ENCODE data around the gene SORBS2. TPM values are rescaled to one million over a fixed set of nuclear protein-coding genes. Genes with fewer than 3 reads are reported as not detected.

SORBS2 gene
- polyA plus RNA-seq, 3 donors from 2014 or later: 2.6 to 5.8 TPM; not detected in 1

- H3K9me3 Mint-ChIP-seq: no peaks in the 10 kb centered on the region
- H3K27ac Mint-ChIP-seq: no peak overlapping the region
- H3K36me3 Mint-ChIP-seq: peaks cover 0 to 4% (median 0%) of the 10 kb centered on the region in 3 donors
- DNase-seq: no peak
- peaks cover 0 to 14% (median 6%) of the 10 kb centered on the region in 3 donors for H3K27me3 Mint-ChIP-seq (ENCODE audit: low read depth in 3 of 3)
- no peak overlapping the region for H3K4me3 Mint-ChIP-seq
- H3K4me1 Mint-ChIP-seq: peaks cover 14 to 20% of the 10 kb centered on the region in 2 donors
These were observed 149.8 kb downstream of the SORBS2 start for GRCh38 chr4:185662030-185662778.

DNA sequence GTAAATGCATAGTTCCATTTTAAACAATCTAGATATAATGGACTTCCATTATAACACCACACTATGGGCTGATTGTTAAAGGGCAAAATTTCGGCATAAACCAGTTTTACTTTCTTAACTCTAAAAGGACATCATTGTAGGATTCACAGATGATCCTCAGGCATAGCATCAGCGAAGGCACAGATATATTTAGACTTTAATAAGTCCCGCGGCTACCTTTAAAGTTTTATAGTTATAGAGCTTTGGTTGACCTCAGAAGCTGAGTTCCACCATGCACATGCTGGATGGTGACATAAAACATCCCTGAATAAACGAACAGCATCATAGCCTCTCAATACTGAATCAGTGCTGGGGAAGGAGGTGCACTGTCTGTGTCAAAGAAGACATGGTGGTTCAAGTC, 151.7 kb downstream of the SORBS2 start:
- H3K4me3 Mint-ChIP-seq: no peak overlapping the region
- H3K36me3 Mint-ChIP-seq: peaks cover 0 to 9% (median 0%) of the 10 kb centered on the region in 3 donors

DNA sequence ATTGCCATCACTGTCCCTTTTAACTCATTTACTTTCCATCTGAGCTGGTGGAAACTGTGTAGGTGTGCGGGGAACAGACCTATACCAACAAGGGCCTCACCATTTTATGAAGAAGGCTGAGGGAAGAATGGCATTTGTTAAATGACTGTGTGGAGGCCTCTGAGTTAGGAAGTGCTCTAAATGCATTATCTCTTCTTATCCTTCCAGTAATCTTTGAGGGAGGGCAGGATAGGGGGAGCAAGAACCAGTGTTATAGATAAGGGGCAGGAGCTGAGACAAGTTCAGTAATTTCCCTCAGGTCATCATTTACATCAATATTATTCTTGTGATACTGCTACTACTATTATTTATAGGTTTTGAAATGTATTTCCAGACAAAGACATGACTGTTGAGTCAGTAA, 154.3 kb downstream of the SORBS2 start:
- H3K4me3 Mint-ChIP-seq: no peak overlapping the region
- H3K27ac Mint-ChIP-seq: no peak overlapping the region
- no peak for DNase-seq
- H3K36me3 Mint-ChIP-seq: peaks cover 0 to 9% (median 0%) of the 10 kb centered on the region in 3 donors
- H3K27me3 Mint-ChIP-seq (ENCODE audit: low read depth in 3 of 3): peaks cover 0 to 9% (median 2%) of the 10 kb centered on the region in 3 donors
- H3K9me3 Mint-ChIP-seq: no peaks in the 10 kb centered on the region
- no peaks in the 10 kb centered on the region for H3K4me1 Mint-ChIP-seq

More for the DNA sequence above, 151.7 kb downstream of the SORBS2 start:
- H3K4me1 Mint-ChIP-seq: peaks cover under 1 to 4% of the 10 kb centered on the region in 2 donors
- H3K27me3 Mint-ChIP-seq (ENCODE audit: low read depth in 3 of 3): peaks cover 0 to 9% (median 2%) of the 10 kb centered on the region in 3 donors
- no peaks in the 10 kb centered on the region for H3K9me3 Mint-ChIP-seq
- H3K27ac Mint-ChIP-seq: no peak overlapping the region
- no peak for DNase-seq

DNA sequence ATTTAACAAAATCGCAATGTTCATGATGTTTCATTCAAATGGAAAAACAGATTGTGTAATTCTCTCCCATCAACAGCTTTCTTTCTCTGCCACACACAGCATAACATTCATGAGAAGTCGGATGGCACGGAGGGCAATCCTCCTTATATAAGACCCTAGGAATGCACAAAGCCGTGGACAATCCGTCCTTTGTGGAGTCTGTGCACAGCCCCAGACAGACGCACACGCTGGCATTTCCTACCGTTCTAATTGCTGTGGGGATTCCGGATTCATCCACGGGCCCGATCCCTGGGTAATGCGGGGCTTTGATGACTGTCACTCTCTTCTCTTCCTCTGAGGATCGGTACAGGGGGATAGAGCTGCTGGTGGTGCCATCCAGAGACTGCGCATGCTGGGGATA, 154.8 kb downstream of the SORBS2 start:
- no peak overlapping the region for H3K27ac Mint-ChIP-seq
- DNase-seq: no peak
- no peaks in the 10 kb centered on the region for H3K4me1 Mint-ChIP-seq
- peaks cover 0 to 7% (median 3%) of the 10 kb centered on the region in 3 donors for H3K27me3 Mint-ChIP-seq (ENCODE audit: low read depth in 3 of 3)
- no peak overlapping the region for H3K4me3 Mint-ChIP-seq
- H3K9me3 Mint-ChIP-seq: no peaks in the 10 kb centered on the region
- H3K36me3 Mint-ChIP-seq: peaks cover 0 to 9% (median 0%) of the 10 kb centered on the region in 3 donors

GRCh38 chr4:185656467-185656931, 155.5 kb downstream of the SORBS2 start:
- Mint-ChIP-seq H3K4me3 (no peak overlapping the region), H3K9me3 (no peaks in the 10 kb centered on the region), H3K4me1 (no peaks in the 10 kb centered on the region), H3K27ac (no peak overlapping the region), H3K36me3 (peaks cover 0 to 9% (median 0%) of the 10 kb centered on the region in 3 donors), H3K27me3 (ENCODE audit: low read depth in 3 of 3) (peaks cover under 1 to 4% (median 3%) of the 10 kb centered on the region in 3 donors)
- no peak for DNase-seq

DNA sequence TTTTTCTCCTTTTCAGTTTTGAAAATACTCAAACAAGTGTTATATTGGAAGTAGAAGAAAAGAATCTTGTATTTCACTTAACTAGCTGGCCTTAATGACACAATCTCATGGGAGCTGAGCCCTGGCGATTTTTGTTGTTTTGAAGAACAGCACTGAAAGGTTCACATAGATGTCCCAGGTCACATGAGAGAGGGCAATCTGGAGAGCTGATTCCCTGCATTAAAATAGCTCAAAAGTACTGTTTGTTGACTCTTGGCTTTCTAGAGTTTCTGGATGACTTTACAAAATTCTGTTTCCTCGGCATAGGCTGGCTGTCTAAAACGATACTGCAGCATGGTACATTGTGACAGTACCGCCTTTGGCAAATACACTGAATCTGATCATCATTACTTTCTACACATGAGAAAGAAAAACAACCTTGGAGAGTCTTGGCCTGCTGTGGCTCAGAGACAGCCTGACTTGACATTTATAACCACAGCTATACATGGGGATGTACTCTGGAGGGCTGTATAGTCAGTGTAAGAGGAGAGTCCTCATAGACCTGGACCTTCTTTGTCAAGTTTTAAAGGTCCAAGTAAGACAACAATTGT, 156.9 kb downstream of the SORBS2 start:
- Mint-ChIP-seq H3K9me3 (no peaks in the 10 kb centered on the region), H3K4me3 (no peak overlapping the region), H3K27ac (no peak overlapping the region), H3K27me3 (ENCODE audit: low read depth in 3 of 3) (peaks cover 2 to 3% (median 2%) of the 10 kb centered on the region in 3 donors), H3K4me1 (no peaks in the 10 kb centered on the region), H3K36me3 (peaks cover 0 to 5% (median 0%) of the 10 kb centered on the region in 3 donors)
- DNase-seq: no peak

- Mint-ChIP-seq H3K36me3 (peaks cover 0 to 5% (median 0%) of the 10 kb centered on the region in 3 donors), H3K27me3 (ENCODE audit: low read depth in 3 of 3) (peaks cover 2 to 3% (median 2%) of the 10 kb centered on the region in 3 donors), H3K9me3 (no peaks in the 10 kb centered on the region), H3K4me1 (no peaks in the 10 kb centered on the region), H3K4me3 (no peak overlapping the region), H3K27ac (no peak overlapping the region)
- DNase-seq: no peak
These were observed 157.7 kb downstream of the SORBS2 start for GRCh38 chr4:185654311-185654710.

GRCh38 chr4:185651851-185652250, 160.1 kb downstream of the SORBS2 start:
- Mint-ChIP-seq H3K36me3 (peaks cover 0 to 3% (median 0%) of the 10 kb centered on the region in 3 donors), H3K27me3 (ENCODE audit: low read depth in 3 of 3) (peaks cover 2 to 3% (median 2%) of the 10 kb centered on the region in 3 donors), H3K4me3 (no peak overlapping the region), H3K4me1 (no peaks in the 10 kb centered on the region), H3K27ac (no peak overlapping the region), H3K9me3 (no peaks in the 10 kb centered on the region)
- no peak for DNase-seq

- Mint-ChIP-seq H3K9me3 (no peaks in the 10 kb centered on the region), H3K27me3 (ENCODE audit: low read depth in 3 of 3) (peaks cover 2 to 3% (median 2%) of the 10 kb centered on the region in 3 donors), H3K4me1 (no peaks in the 10 kb centered on the region), H3K36me3 (no peaks in the 10 kb centered on the region), H3K27ac (no peak overlapping the region), H3K4me3 (no peak overlapping the region)
- DNase-seq: no peak
These were observed 160.8 kb downstream of the SORBS2 start for GRCh38 chr4:185651137-185651677.

DNA sequence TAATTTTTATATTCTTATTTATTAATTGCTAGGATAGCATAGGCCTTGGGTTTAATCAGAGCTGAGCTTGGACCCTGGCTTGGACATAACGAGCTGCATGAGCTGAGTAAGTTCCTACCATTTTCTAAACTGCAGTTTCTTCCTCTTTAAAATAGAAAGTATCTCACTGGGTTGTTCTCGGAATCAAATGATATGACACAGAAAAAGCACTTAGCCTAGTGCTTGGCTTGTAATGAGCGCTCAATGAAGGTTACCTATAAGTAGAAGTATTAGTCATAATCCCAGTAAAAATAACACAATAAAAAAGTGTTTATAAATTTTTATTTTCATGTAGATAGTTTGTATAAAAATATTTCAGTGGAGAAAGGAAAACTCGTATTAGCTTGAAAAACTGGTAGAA, 163.4 kb downstream of the SORBS2 start:
- no peak overlapping the region for H3K4me3 Mint-ChIP-seq
- H3K9me3 Mint-ChIP-seq: no peaks in the 10 kb centered on the region
- DNase-seq: no peak
- no peaks in the 10 kb centered on the region for H3K36me3 Mint-ChIP-seq
- H3K27ac Mint-ChIP-seq: no peak overlapping the region
- H3K4me1 Mint-ChIP-seq: no peaks in the 10 kb centered on the region
- peaks cover 1 to 6% (median 2%) of the 10 kb centered on the region in 3 donors for H3K27me3 Mint-ChIP-seq (ENCODE audit: low read depth in 3 of 3)

DNA sequence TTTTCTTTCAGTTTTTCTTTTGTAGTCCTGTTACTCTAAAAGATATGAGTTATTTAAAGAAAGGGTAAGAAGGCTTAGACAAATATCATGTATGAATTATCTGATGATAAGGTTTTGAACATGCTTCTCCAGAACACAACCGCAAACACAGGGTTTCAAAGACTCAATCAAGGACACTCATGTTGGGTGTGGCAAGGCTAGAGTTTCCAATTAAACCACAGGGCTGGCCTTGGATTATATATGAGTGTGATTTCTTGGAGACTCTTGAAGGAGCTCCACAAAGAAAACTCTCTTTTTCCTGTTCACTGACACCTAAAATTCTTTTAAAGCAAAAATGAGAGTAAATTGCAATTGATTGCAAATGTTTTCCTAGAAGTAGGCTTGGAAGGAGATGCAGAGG, 166.6 kb downstream of the SORBS2 start:
- H3K27ac Mint-ChIP-seq: no peak overlapping the region
- H3K9me3 Mint-ChIP-seq: no peaks in the 10 kb centered on the region
- no peaks in the 10 kb centered on the region for H3K36me3 Mint-ChIP-seq
- peaks cover 0 to 4% (median 0%) of the 10 kb centered on the region in 3 donors for H3K27me3 Mint-ChIP-seq (ENCODE audit: low read depth in 3 of 3)
- no peaks in the 10 kb centered on the region for H3K4me1 Mint-ChIP-seq
- no peak overlapping the region for H3K4me3 Mint-ChIP-seq
- DNase-seq: no peak

DNA sequence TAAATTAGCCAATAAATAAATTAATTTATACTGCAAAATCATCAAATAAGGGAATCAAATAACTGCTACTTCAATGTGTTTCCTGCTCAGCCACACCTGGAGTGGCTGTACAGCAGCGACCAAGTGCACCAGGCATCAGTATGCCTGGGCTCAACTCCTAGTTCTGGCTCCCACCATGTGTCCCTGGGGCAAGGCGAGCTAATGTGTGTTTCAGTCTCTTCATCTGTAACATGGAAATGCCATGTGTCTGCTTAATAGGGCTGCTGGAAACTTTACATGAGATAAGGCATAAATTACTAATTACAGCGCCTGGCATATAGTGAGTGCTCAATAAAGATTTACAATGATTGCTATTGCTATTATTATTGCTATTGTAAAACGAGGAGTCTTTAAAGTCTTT, 167.6 kb downstream of the SORBS2 start:
- H3K27ac Mint-ChIP-seq: no peak overlapping the region
- H3K4me1 Mint-ChIP-seq: no peaks in the 10 kb centered on the region
- DNase-seq: no peak
- peaks cover 0 to 4% (median 0%) of the 10 kb centered on the region in 3 donors for H3K27me3 Mint-ChIP-seq (ENCODE audit: low read depth in 3 of 3)
- no peaks in the 10 kb centered on the region for H3K9me3 Mint-ChIP-seq
- H3K36me3 Mint-ChIP-seq: no peaks in the 10 kb centered on the region
- H3K4me3 Mint-ChIP-seq: no peak overlapping the region

GRCh38 chr4:185642907-185643306, 169.1 kb downstream of the SORBS2 start:
- Mint-ChIP-seq H3K4me3 (no peak overlapping the region), H3K4me1 (no peaks in the 10 kb centered on the region), H3K9me3 (no peaks in the 10 kb centered on the region), H3K27ac (no peak overlapping the region), H3K36me3 (no peaks in the 10 kb centered on the region), H3K27me3 (ENCODE audit: low read depth in 3 of 3) (peaks cover 0 to 6% (median 2%) of the 10 kb centered on the region in 3 donors)
- DNase-seq: no peak
